H9 (cell line): ENCODE measurements around the gene RDH12. TPM values are rescaled to one million over a fixed set of nuclear protein-coding genes. Genes with fewer than 3 reads are reported as not detected.

Experiments
- DNase-seq: peaks from one replicate; pipeline ENCODE4 v3.0.0-alpha.2; 2017
- H2AFZ ChIP-seq: one replicate; pipeline ENCODE4 v1.6.1; 2013; ENCODE audit warnings: mild to moderate bottlenecking, low read length, control low read depth, moderate library complexity
- H2AK5ac ChIP-seq: 2 replicates; pipeline ENCODE4 v1.6.1; 2013; ENCODE audit warnings: low read length, control low read depth, mixed read lengths; ENCODE audit not compliant: insufficient read length
- H2BK120ac ChIP-seq: one replicate; pipeline ENCODE4 v1.6.1; 2013; ENCODE audit warnings: low read depth, mild to moderate bottlenecking, low read length, control low read depth, inconsistent platforms; ENCODE audit not compliant: poor library complexity, severe bottlenecking
- H2BK12ac ChIP-seq: 2 replicates; pipeline ENCODE4 v1.6.1; 2013; ENCODE audit warnings: low read length, control low read depth, mixed read lengths, low read depth; ENCODE audit not compliant: insufficient read length
- H2BK15ac ChIP-seq: 2 replicates; pipeline ENCODE4 v1.6.1; 2013; ENCODE audit warnings: low read depth, low read length, control low read depth
- H2BK20ac ChIP-seq: one replicate; pipeline ENCODE4 v1.6.1; 2013; ENCODE audit warnings: low read depth, mild to moderate bottlenecking, low read length, control low read depth, inconsistent platforms; ENCODE audit not compliant: poor library complexity, severe bottlenecking
- H2BK5ac ChIP-seq: 2 replicates; pipeline ENCODE4 v1.6.1; 2013; ENCODE audit warnings: low read length, control low read depth, mixed read lengths; ENCODE audit not compliant: insufficient read length
- H3K14ac ChIP-seq: 2 replicates; pipeline ENCODE4 v1.6.1; 2013; ENCODE audit warnings: low read length, control low read depth; ENCODE audit not compliant: insufficient read depth
- H3K18ac ChIP-seq: 2 replicates; pipeline ENCODE4 v1.6.1; 2013; ENCODE audit warnings: low read depth, mild to moderate bottlenecking, mixed read lengths, low read length, control low read depth; ENCODE audit not compliant: insufficient read length
- H3K23ac ChIP-seq: 2 replicates; pipeline ENCODE4 v1.6.1; 2013; ENCODE audit warnings: low read length, control low read depth, mixed read lengths, low read depth; ENCODE audit not compliant: insufficient read length
- H3K23me2 ChIP-seq: 2 replicates; pipeline ENCODE4 v1.6.1; 2013; ENCODE audit warnings: low read depth, mild to moderate bottlenecking, mixed read lengths, low read length, control low read depth; ENCODE audit not compliant: insufficient read length, poor library complexity, severe bottlenecking
- H3K27ac ChIP-seq: 2 replicates; pipeline ENCODE4 v1.5.1; 2013; ENCODE audit warnings: low read length, control low read depth, mixed read lengths, low read depth; ENCODE audit not compliant: insufficient read length
- H3K27me3 ChIP-seq: 2 replicates; pipeline ENCODE4 v1.6.1; 2013; ENCODE audit warnings: low read length, control low read depth, inconsistent platforms; ENCODE audit not compliant: insufficient read depth
- H3K4ac ChIP-seq: 2 replicates; pipeline ENCODE4 v1.6.1; 2013; ENCODE audit warnings: low read depth, mild to moderate bottlenecking, control low read depth, inconsistent platforms, low read length, moderate library complexity
- H3K4me1 ChIP-seq: 2 replicates; pipeline ENCODE4 v1.6.1; 2013; ENCODE audit warnings: low read length, control low read depth, inconsistent platforms; ENCODE audit not compliant: insufficient read depth
- H3K4me2 ChIP-seq: 2 replicates; pipeline ENCODE4 v1.6.1; 2013; ENCODE audit warnings: low read length, control low read depth, mixed read lengths; ENCODE audit not compliant: insufficient read length, insufficient read depth
- H3K56ac ChIP-seq: 2 replicates; pipeline ENCODE4 v1.6.1; 2013; ENCODE audit warnings: low read depth, mild to moderate bottlenecking, mixed read lengths, low read length, control low read depth; ENCODE audit not compliant: insufficient read length
- H3K79me1 ChIP-seq: 2 replicates; pipeline ENCODE4 v1.6.1; 2013; ENCODE audit warnings: low read depth, mild to moderate bottlenecking, moderate library complexity, low read length, control low read depth, inconsistent platforms; ENCODE audit not compliant: insufficient read depth, poor library complexity, severe bottlenecking
- H3K79me2 ChIP-seq: 2 replicates; pipeline ENCODE4 v1.6.1; 2013; ENCODE audit warnings: low read length, control low read depth, inconsistent platforms; ENCODE audit not compliant: insufficient read depth
- H3K9ac ChIP-seq: 2 replicates; pipeline ENCODE4 v1.6.1; 2013; ENCODE audit warnings: low read length, control low read depth, mixed read lengths; ENCODE audit not compliant: insufficient read length; ENCODE audit errors: extremely low read depth
- H3K9me3 ChIP-seq: one replicate; pipeline ENCODE4 v1.6.1; 2013; ENCODE audit warnings: low read depth, low read length, inconsistent platforms; ENCODE audit not compliant: control insufficient read depth
- H3T11ph ChIP-seq: one replicate; pipeline ENCODE4 v1.6.1; 2013; ENCODE audit warnings: mild to moderate bottlenecking, low read length, control low read depth, inconsistent platforms
- H4K20me1 ChIP-seq: one replicate; pipeline ENCODE4 v1.6.1; 2013; ENCODE audit not compliant: control insufficient read depth, insufficient read length, insufficient read depth
- H4K5ac ChIP-seq: 2 replicates; pipeline ENCODE4 v1.6.1; 2013; ENCODE audit warnings: low read depth, mild to moderate bottlenecking, mixed read lengths, low read length, control low read depth; ENCODE audit not compliant: insufficient read length
- H4K8ac ChIP-seq: replicated peaks from 2 replicates; pipeline ENCODE4 v1.6.1; 2013; ENCODE audit warnings: low read length, control low read depth, mixed read lengths, low read depth; ENCODE audit not compliant: insufficient read length
- H4K91ac ChIP-seq: 2 replicates; pipeline ENCODE4 v1.6.1; 2013; ENCODE audit warnings: low read depth, mild to moderate bottlenecking, moderate library complexity, mixed read lengths, low read length, control low read depth; ENCODE audit not compliant: insufficient read length
- H3K27ac Mint-ChIP-seq, 3 experiments: 2 replicates in 2 of 3; 3 replicates in 1 of 3; pipeline ENCODE4 v1.8.0; 2020 to 2021; ENCODE audit warnings: mixed read lengths in 3 of 3, mild to moderate bottlenecking in 1 of 3, moderate library complexity in 1 of 3
- H3K27me3 Mint-ChIP-seq: 2 replicates; pipeline ENCODE4 v1.8.0; 2021; ENCODE audit warnings: low read depth, mild to moderate bottlenecking, moderate library complexity, mixed read lengths
- H3K36me3 Mint-ChIP-seq, 3 experiments: 2 replicates in 2 of 3; 3 replicates in 1 of 3; pipeline ENCODE4 v1.8.0; 2020 to 2021; ENCODE audit warnings: low read depth in 3 of 3, mixed read lengths in 3 of 3; ENCODE audit not compliant: insufficient read depth in 1 of 3
- H3K4me1 Mint-ChIP-seq, 2 experiments: 2 replicates each; pipeline ENCODE4 v1.8.0; 2020; ENCODE audit warnings: mixed read lengths in 2 of 2
- H3K4me3 Mint-ChIP-seq, 2 experiments: 2 replicates in 1 of 2; 3 replicates in 1 of 2; pipeline ENCODE4 v1.8.0; 2020 to 2021; ENCODE audit warnings: mild to moderate bottlenecking in 2 of 2, mixed read lengths in 2 of 2, moderate library complexity in 1 of 2
- H3K9me3 Mint-ChIP-seq, 2 experiments: 2 replicates in 1 of 2; 3 replicates in 1 of 2; pipeline ENCODE4 v1.8.0; 2020; ENCODE audit warnings: mild to moderate bottlenecking in 2 of 2, mixed read lengths in 2 of 2, moderate library complexity in 1 of 2
- WGBS: extraction: QIAGEN DNeasy Blood & Tissue Kit; methylation state at CpG from one replicate; pipeline ENCODE4 v1.1.7; 2013; ENCODE audit warnings: missing lambda C conversion rate, low lambda C conversion rate, mixed read lengths; ENCODE audit not compliant: insufficient read length; ENCODE audit errors: extremely low coverage; 5-methylcytosine and 5-hydroxymethylcytosine counted together
- total RNA-seq: library from RNA; stranded (reverse); gene quantifications from 2 replicates; pipeline ENCODE4 v1.2.1, GENCODE V29; 2021
- TF ChIP-seq, protein P1 (sequence below): fragments of 200-600 bp; sonication (generic); conservative IDR thresholded peaks from 3 replicates; pipeline ENCODE4 v1.8.0; 2021; ENCODE audit warnings: antibody characterized with exemption, mild to moderate bottlenecking

Gene RDH12
- total RNA-seq, 1 experiment from 2014 or later: 0.74 TPM

DNA sequence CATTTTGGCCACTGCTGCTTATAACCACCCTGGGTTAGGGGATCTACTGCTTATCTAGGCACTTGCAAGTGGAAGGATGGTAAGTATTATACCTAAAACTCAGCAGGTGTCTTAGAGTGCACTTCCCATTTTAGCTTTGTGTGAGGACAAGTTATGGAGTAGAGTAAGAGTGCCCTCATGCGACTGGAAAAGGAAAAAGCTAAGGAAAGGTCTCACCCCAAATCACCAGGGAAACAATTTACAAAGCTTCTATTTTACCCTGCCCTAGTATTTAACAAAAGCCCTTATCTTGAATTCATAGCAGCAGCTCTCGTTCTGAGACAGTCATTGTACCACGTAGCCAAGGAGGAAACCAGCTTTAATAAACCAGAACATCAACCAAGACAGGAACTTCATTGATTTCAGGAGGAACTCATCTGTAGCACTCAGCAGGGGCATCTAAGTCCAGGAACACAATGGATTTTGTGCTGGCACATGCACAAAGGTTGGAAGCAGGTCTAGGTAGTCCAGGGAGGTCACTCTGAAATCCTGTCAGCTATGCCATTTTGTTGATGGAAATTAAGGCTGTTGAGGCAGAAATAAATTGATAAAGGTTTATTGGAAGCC lies 2.9 kb downstream of the RDH12 start:
- no peak overlapping the region for H3K27ac Mint-ChIP-seq
- no peak overlapping the region for H3K4me3 Mint-ChIP-seq
- H3K18ac ChIP-seq: no peak overlapping the region

More for the DNA sequence above, 2.9 kb downstream of the RDH12 start:
- Histone ChIP-seq H3K23ac (no peak overlapping the region), H4K20me1 (no peaks in the 10 kb centered on the region), H2BK120ac (no peak overlapping the region), H2AK5ac (no peak overlapping the region), H3K23me2 (no peaks in the 10 kb centered on the region), H3K9me3 (peaks cover 9% of the 10 kb centered on the region), H4K5ac (no peak overlapping the region), H2BK12ac (no peak overlapping the region), H3K56ac (no peak overlapping the region), H2BK5ac (no peak overlapping the region), H3T11ph (no peak overlapping the region), H3K79me1 (no peaks in the 10 kb centered on the region), H2BK20ac (no peak overlapping the region), H3K27ac (no peak overlapping the region), H2BK15ac (no peak overlapping the region), H3K79me2 (no peaks in the 10 kb centered on the region), H3K4ac (no peak overlapping the region), H2AFZ (no peak overlapping the region), H4K8ac (no peak overlapping the region), H3K27me3 (no peaks in the 10 kb centered on the region), H3K9ac (no peak overlapping the region), H3K4me1 (no peaks in the 10 kb centered on the region), H3K14ac (no peak overlapping the region), H3K4me2 (no peak overlapping the region), H4K91ac (no peak overlapping the region)
- WGBS: no CpG with 5 or more reads among the region's 3 CpGs
- H3K4me1 Mint-ChIP-seq: peaks cover 3 to 5% of the 10 kb centered on the region in 2 experiments
- H3K9me3 Mint-ChIP-seq: peaks cover 18 to 25% of the 10 kb centered on the region in 2 experiments
- DNase-seq: no peak
- H3K27me3 Mint-ChIP-seq: no peaks in the 10 kb centered on the region; the same call in 1 of the 2 replicates
- TF ChIP-seq, protein P1, sequence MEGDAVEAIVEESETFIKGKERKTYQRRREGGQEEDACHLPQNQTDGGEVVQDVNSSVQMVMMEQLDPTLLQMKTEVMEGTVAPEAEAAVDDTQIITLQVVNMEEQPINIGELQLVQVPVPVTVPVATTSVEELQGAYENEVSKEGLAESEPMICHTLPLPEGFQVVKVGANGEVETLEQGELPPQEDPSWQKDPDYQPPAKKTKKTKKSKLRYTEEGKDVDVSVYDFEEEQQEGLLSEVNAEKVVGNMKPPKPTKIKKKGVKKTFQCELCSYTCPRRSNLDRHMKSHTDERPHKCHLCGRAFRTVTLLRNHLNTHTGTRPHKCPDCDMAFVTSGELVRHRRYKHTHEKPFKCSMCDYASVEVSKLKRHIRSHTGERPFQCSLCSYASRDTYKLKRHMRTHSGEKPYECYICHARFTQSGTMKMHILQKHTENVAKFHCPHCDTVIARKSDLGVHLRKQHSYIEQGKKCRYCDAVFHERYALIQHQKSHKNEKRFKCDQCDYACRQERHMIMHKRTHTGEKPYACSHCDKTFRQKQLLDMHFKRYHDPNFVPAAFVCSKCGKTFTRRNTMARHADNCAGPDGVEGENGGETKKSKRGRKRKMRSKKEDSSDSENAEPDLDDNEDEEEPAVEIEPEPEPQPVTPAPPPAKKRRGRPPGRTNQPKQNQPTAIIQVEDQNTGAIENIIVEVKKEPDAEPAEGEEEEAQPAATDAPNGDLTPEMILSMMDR: peak; percentile 81
- peaks cover 0 to 4% (median 0%) of the 10 kb centered on the region in 3 experiments; a peak in 1 of 7 replicates for H3K36me3 Mint-ChIP-seq
